ENCODE results near the gene PGM2L1.

GRCh38 chr11:74280494-74280893 lies 117.7 kb downstream of the PGM2L1 start:
- TF ChIP-seq, protein P1, sequence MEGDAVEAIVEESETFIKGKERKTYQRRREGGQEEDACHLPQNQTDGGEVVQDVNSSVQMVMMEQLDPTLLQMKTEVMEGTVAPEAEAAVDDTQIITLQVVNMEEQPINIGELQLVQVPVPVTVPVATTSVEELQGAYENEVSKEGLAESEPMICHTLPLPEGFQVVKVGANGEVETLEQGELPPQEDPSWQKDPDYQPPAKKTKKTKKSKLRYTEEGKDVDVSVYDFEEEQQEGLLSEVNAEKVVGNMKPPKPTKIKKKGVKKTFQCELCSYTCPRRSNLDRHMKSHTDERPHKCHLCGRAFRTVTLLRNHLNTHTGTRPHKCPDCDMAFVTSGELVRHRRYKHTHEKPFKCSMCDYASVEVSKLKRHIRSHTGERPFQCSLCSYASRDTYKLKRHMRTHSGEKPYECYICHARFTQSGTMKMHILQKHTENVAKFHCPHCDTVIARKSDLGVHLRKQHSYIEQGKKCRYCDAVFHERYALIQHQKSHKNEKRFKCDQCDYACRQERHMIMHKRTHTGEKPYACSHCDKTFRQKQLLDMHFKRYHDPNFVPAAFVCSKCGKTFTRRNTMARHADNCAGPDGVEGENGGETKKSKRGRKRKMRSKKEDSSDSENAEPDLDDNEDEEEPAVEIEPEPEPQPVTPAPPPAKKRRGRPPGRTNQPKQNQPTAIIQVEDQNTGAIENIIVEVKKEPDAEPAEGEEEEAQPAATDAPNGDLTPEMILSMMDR (conservative IDR thresholded peaks at IDR 0.05; ENCODE audit: low read length) = no peak
- TF ChIP-seq EZH2phosphoT487 (IDR thresholded peaks at IDR 0.05; ENCODE audit: borderline replicate concordance) = no peak
